Measurements from ENCODE around the gene CNTN1. TPM values are rescaled to one million over a fixed set of nuclear protein-coding genes. Genes with fewer than 3 reads are reported as not detected.
A peak's percentile ranks its signal among the peaks of the same experiment; 100 is the strongest.

CNTN1 gene
- total and polyA plus RNA-seq, 2 experiments from 2014 or later, result 4.2 to 4.7 TPM

DNA sequence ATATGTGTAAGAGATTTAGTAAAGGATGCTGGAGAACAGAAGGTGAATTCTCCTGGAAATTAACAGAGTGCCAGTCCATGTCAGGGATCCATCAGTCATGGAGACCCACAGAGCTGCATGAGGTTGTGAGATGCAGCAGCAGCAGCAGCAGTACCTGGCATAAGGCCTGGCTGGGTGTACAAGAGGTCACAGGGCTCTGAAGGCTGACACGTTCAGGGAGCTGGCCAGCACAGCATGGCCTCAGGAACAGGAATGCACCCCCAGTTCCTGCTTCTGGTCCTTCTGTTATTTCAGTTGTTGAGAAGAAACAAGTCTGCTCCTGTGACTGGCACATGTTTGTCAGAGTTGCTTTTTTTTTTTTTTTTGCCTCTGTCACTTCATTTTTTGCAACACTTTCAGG, 210.8 kb downstream of the CNTN1 start:
- Histone ChIP-seq H3K4me3 (no peak overlapping the region), H3K36me3 (no peaks in the 10 kb centered on the region), H3K27me3 (no peaks in the 10 kb centered on the region), H3K9me3 (ENCODE audit: low read depth) (no peaks in the 10 kb centered on the region), H3K27ac (no peak overlapping the region), H3K4me1 (ENCODE audit: low read depth) (no peaks in the 10 kb centered on the region)
- DNase-seq (ENCODE audit: low read depth in 1 of 2, low spot score in 1 of 2), result peak in 1 of 2 donors; percentile 9
- TF ChIP-seq CTCF (IDR thresholded peaks at IDR 0.05; ENCODE audit: low read depth, low read length), result no peak

- Histone ChIP-seq H3K9me3 (ENCODE audit: low read depth) (no peaks in the 10 kb centered on the region), H3K4me1 (ENCODE audit: low read depth) (no peaks in the 10 kb centered on the region), H3K27ac (no peak overlapping the region), H3K27me3 (no peaks in the 10 kb centered on the region), H3K4me3 (no peak overlapping the region), H3K36me3 (no peaks in the 10 kb centered on the region)
- TF ChIP-seq CTCF (IDR thresholded peaks at IDR 0.05; ENCODE audit: low read depth, low read length), result no peak
- DNase-seq (ENCODE audit: low read depth in 1 of 2, low spot score in 1 of 2), result no peak
Observed at GRCh38 chr12:40907115-40907527, 214.9 kb downstream of the CNTN1 start.

GRCh38 chr12:40911676-40912075, 219.4 kb downstream of the CNTN1 start:
- Histone ChIP-seq H3K27ac (no peak overlapping the region), H3K9me3 (ENCODE audit: low read depth) (no peaks in the 10 kb centered on the region), H3K4me3 (no peak overlapping the region), H3K36me3 (no peaks in the 10 kb centered on the region), H3K27me3 (no peaks in the 10 kb centered on the region), H3K4me1 (ENCODE audit: low read depth) (no peaks in the 10 kb centered on the region)
- no peak for DNase-seq (ENCODE audit: low read depth in 1 of 2, low spot score in 1 of 2)
- no peak for TF ChIP-seq CTCF (IDR thresholded peaks at IDR 0.05; ENCODE audit: low read depth, low read length)

GRCh38 chr12:40915172-40915571, 222.9 kb downstream of the CNTN1 start:
- Histone ChIP-seq H3K36me3 (no peaks in the 10 kb centered on the region), H3K9me3 (ENCODE audit: low read depth) (no peaks in the 10 kb centered on the region), H3K27ac (no peak overlapping the region), H3K4me3 (no peak overlapping the region), H3K4me1 (ENCODE audit: low read depth) (no peaks in the 10 kb centered on the region), H3K27me3 (no peaks in the 10 kb centered on the region)
- TF ChIP-seq CTCF (IDR thresholded peaks at IDR 0.05; ENCODE audit: low read depth, low read length), result no peak
- no peak for DNase-seq (ENCODE audit: low read depth in 1 of 2, low spot score in 1 of 2)

DNA sequence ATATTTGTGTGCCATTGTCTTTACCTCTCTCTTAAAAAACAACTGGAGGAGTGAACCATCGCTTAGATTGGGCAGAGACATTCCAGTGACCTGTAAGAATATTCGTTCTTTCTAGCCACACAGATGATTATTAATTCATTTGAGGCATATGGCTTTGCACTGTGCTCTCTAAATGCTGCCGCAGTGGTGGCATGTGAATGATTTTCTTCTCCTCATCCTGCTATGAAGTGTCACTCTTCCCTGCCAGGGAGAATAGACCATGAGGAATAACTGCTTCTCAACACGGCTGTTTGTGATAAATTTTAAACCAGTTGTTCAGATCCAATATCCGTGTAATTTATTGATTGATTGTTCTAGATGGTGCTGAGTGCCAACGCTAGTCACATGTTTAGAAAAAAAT, 225.3 kb downstream of the CNTN1 start:
- no peaks in the 10 kb centered on the region for H3K4me1 ChIP-seq (ENCODE audit: low read depth)
- H3K4me3 ChIP-seq, result no peak overlapping the region
- TF ChIP-seq CTCF (IDR thresholded peaks at IDR 0.05; ENCODE audit: low read depth, low read length), result no peak
- H3K9me3 ChIP-seq (ENCODE audit: low read depth), result no peaks in the 10 kb centered on the region
- H3K27me3 ChIP-seq, result no peaks in the 10 kb centered on the region
- no peak overlapping the region for H3K27ac ChIP-seq
- no peaks in the 10 kb centered on the region for H3K36me3 ChIP-seq
- DNase-seq (ENCODE audit: low read depth in 1 of 2, low spot score in 1 of 2), result no peak

All from cardiac muscle cell (in vitro differentiated cells and primary cell).